Stimulated activated CD8-positive, alpha-beta memory T cell treated with anti-CD3 and anti-CD28 coated beads, Interleukin-12 subunit alpha, Interleukin-12 subunit beta, amount 100 ng/mL, for 24 hours (primary cell): ENCODE data around the gene DPP4.

Experiments used
- DNase-seq: peaks from one replicate; pipeline ENCODE4 v3.0.0-alpha.2; 2020; ENCODE audit errors: extremely low read depth

DPP4 gene

DNA sequence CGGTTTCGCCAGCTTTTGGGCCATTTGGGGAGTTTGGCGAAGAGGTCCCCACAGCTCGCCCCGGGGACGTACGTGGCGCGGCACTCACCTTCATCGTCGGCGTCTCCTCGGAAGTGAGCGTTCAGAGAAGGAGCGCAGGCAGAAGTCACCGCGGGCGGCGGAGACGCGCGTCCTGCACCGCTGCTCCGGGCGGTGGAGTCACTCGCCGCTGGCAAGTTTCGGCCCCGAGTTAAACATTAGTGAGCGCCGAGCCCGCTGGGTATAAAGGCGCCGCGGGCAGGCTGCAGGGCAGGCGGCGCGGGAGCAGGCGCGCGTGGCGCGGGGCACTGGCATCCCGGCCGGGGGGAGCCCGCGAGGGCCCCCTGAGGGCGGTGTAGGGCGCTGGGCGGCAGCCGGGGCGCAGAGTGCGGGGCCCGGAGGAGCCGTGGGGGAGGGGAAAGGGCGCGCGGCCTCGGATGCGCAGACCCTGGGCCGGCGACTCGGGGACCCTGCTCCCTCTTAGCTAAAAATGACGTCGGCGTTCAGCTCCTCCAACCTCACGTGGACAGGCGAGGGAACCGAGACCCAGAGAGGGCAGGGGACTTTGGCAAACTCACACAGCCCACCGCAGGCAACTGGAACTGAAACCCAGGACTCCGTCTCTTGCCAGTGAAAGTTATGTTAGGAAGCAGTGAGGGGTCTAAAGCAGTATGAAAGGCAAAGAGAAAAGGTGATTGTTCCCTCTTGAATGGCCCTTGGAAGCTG, at the start of gene DPP4:
Gene DPP4 (minus strand): TSS at position 328 of the 744 bp plus-strand sequence. CDS start 234 bp downstream, at position 94.
- no peak for DNase-seq

DNA sequence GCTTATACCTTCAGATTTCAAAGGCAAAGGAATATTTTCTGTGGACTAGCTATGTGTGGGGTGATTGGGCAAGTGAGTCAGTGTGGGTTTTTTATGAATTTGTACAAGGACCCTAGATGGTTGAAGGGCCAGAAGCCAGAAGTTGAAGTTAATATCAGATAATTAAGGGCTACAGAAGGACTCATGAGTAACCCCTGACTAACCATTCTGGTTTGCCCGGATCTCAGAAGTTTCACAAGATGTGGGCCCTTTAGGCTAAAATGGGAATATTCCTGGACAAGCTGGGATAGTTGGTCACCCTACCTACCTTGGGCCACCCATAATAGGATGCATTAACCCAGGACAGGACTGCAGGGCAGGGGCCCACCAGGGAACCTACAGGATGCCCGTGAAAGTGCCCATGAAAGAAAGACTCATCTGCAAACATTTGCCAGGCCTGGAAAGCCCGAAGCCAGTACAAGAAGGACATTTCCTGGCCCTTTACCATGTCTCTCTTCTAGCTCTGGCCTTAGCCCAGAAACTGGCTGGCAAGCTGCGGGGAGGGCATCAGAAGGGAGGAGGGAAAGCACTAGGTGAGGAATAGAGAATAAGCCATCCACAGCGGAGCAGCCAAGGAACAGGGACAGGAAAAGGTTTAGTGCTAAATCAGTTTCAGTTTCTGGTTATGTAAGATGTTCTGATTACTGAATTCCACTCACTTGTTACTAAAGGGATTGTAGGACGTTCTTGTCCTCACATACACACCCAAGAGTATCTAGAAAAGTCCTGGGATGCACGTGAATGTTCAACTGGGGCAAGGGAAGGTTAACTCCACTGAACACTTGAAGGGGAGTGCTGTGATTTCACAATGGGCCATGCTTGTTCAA, 44.4 kb upstream of the DPP4 start:
- DNase-seq, result no peak

DNA sequence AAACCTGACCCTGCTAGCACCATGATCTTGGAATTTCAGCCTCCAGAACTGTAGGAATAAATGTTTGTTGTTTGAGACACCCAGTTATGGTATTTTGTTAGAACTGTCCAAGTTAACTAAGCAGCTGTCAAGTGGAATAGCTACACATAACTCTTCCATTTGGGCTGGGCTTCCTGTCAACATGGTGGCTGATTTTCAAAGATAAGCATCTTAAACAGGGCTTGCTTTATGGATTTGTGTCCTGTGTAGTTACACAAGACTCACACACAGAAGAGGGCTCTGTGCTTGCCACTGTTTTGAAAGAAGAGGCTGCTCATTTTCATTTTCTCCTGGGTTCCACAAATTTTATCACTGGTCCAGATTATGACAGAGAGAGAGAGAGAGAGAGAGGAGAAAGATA, 42.3 kb upstream of the DPP4 start:
- no peak for DNase-seq

DNA sequence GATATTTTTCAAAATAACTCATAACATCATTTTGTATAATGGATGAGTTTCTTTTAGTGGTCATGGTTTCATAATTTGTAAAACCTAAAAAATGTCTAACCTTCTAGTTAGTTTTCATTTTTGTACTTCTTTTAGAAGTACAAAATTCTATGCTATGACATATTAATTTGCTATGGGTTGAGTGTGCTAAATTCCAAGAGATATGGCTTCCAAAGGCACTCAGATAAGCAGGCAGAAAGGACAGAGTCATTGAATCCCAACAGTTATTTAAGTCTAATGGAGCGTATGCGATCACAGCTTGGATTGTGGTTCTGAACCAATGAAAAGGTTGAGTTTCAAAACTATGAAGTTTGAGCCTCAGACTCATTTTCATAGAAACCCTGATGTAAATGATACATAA, 41.1 kb upstream of the DPP4 start:
- DNase-seq, result no peak

DNA sequence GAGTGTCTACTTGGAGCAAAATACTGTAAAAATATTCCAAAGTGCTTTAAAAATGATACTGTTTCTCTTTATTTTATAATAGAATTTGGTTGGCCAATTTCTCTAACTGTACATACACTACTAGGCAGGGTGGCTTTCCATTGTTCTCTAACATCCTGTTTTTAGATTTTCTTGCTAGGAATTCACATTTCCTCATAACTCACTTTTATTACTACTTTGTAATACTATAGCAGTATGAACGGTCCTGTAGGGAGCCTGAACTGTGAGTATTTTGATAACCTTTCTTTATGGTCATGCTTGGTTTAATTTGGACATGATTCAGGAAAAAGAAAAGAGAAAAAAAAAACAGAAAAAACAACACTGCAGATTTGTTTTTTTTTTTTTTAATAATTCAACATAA, 40.3 kb upstream of the DPP4 start:
- DNase-seq, result no peak

DNA sequence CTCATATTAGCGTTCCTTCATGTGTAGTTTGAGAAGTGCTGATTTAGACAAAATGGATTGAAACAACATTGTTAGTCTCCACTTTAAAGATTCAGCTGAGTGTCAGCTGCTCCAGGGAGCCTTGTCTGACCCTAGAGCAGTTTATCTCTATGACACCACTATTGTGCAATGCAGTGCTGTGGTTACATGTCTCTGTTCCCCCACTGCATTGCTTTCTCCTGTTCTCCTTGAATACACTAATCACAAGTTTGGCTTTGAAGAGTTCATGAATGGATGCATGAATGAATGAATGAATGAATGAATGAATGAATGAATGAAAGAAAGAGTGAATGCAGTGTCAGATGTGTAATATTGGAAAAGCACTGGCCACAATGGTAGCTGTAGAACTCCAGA, 39.8 kb upstream of the DPP4 start:
- no peak for DNase-seq

DNA sequence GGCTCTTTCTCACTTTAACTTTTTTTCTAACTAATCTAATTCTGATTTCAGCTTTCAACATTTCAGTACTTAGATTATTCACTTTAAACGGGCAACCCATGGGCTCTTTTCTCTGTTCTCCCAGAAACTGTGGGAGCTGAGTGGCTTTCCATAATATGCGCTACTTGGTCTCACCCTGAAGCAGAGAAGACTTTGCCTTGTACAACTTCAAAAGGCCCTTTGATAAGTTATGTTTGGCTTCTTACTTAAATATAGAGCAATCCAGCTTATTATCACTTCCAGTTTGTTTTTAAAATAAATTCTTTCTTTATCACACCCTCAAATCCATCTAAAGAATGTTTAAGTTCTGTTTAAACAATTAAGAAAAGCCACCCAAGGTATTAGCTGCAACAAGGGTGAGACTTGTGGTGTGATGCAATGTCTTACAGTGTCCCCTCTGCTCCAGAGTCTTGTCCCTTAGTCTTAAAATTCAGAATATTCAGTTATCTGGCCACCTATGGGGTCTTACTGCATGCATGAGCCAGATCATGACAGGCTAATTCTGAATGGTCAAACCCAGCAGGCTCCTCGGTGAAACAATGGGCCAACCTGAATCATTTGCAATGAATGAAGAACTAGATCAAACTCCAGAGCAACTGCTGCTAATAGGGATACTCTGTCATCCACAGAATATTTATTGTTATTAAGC, 39.2 kb upstream of the DPP4 start:
- no peak for DNase-seq

DNA sequence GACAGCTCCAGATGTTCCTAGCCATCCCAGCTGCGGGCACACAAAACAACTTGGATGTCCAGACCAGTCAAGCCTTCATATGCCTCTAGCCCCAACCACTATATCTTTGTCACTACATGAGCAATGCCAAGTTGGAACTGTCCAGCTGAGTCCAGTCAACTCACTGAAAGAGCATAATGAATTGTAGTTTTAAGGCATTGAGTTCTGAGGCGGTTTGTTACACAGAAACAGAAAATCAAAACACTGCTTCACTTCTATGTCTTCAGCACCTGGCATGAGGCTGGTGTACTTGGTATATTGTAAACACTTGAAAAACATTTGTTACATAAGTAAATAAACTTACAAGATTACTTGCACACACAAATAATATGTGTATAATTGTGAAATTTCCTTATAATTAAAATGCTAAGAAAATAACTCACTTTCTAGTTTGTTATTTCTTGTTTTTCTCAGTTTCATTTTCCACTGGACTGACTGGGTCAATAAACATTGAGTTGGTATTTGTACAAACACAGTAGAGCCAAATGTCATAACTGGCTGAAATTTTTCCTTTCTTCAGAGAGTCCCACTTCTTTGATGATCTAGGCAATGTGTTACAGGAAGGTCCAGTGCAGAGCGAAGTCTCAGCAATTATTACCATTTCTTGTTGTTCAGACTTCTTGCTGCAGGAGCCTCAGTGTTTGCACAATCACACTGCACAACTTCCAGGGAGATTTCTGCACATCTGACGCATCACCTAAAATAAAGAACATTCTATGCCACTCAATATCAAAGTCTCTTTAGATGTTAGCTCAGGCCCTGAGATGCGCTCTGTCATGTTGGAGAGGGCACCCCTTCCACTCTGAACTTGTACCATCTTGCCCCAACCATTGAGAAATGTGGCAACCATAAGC, 38.2 kb upstream of the DPP4 start:
- DNase-seq, result no peak

DNA sequence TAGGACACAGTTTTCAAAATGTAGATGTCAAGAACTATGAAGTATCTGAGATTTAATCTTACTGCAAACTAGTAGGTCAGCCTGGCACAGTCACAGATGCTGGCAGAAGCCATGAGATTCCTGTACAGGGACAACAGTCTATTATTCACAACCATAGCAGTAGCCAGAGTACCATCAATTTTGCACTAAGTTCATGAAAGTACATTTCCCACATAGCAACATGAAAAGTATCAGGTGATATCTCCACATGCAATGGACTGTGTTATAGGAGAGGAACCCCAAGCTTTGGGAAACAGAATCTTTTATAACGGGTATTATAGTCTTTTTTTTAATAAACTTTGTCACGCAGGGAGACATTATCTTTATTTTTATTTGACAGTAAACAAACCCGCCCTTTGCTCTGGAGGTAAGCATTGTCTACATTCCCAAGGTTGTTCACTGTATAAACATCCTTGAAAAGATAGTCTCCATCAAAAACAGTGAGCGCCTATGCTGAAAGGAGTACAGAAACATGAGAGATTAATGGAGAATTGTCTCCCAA, 33.4 kb upstream of the DPP4 start:
- DNase-seq, result no peak

DNA sequence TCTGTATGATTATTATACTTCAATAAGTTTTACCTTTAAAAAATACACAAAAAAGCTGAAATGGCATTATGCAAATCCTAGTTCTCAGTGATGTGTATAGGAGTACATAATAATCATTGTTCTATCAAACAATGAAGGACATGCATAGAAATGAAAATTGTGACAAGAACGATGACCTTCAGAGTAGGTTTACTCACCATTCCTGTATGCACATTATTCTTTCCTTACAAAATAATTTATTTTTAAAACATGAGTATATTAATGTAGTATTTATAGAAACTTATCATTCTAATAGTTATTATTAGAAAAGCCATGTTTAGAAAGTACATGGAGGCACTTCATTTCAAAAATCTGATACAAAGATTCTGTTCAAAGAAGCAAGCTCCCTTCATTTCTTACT, 32.7 kb upstream of the DPP4 start:
- DNase-seq, result no peak

DNA sequence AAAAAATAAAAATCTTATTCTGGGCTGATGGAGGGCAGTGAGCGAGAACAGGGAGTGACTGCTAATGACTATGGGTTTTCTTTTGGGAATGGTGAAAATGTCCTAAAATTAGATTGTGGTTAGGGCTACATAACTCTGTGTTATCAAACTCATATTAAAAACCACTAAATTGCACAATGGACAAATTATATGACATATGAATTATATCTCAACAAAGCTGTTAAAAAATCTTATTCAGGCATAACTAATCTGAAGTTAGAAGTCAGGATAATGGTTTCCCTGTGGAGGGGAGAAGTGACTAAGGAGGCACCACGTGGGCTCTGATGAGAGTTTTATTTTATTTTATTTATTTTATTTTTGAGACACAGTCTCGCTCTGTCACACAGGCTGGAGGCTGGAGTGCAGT, 32.1 kb upstream of the DPP4 start:
- DNase-seq, result no peak

DNA sequence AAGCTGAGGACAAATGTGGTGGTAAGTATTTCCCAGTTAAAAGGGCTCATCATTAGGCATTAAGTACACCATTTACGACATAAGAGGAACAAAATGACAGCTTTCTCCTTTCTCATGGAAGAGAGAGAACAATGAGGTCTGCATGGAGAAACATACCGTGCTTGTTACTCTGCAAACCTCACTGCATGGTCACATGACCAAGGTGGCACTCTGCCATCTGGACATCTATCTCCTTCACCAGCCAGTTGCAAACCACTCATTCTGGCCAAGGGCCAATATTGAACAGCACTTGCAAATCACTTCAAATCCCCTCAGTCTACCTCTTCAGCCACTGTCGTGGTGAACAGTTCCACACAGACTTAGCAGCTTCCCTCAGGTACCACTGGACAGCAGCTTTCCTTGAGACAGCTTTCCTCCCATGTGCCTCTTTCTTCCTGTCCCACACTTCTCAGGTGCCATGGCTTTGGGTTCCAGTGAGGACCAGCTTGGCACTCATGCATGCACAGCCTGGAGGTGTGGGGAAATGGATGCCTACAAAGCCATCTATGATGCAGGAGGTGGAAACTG, 29.5 kb upstream of the DPP4 start:
- no peak for DNase-seq

DNA sequence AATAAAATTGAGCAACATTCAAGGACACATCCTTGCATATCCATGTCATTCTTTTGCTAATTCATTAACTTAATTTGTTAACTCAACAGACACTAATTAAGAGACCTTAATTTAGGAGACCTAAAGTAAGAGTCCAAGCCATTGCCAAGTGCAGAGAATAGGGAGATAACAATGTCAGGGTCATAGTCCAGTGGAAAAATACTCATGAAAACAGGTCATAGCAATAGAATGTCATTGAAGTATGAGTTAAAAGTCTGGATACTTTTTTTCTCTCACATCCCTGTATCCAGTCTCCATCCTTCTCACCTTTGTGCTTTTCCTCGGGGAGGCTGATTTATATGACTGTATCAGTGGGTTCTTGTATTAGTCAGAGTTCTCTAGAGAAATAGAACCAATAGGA, 26.6 kb upstream of the DPP4 start:
- DNase-seq, result no peak

DNA sequence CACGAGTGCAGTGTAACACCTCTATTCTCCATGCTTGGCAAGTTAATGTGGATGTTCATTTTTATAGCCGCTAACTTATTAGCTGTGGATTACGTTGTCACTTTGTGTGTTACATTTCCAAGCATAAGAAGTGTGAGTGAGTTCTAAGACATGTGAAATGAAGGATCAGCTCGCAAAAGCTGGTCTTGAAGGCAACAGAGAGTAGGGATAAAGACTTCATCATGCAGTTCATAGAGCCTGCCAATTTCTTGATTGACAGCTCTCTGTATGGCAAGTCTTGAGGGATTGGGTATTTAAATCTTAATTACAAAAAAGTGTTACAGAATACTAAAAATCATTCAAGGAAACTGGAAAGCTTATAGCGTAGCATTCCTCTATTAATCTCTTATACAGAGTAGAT, 25.8 kb upstream of the DPP4 start:
- DNase-seq, result no peak

DNA sequence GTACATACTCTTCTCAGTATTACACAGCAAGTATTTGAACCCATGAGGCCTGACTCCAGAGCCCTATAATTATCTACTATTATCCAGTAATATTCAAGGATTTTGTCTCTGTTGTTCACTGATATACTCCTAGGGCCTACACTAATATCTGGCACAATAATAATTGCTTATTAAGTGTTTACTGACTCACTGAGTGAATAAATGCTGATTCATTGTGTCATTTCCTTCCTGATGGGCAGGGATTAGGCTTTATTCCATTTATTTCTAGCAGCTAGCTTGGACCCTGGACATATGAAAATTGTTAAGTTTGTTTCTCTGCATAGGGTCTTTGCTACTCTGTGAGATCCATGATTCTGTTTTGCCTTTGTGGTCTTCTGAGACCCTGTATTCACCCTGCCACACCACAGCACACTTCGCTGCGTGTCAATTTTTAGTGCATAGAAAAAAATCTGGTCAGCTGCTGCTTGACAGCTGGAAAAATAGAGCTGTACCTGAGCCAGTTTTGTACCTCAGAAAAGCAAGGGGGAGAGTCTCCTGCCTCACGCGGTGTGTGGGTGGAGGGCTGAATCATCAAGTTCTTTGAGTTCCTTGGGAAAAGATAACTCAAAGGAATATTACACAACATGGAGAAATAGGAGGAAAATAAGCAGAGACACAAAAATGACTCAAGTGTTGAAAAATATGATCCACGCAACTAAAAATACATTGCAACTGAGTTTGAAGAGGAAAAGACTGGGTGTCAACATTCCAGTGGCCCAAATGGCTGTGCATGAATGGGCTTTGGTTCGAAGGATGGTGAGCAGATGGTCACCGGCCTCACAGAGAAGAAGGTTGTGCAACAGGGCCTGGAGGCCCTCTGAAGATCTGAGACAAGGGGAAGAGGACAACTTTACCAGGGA, 18.9 kb upstream of the DPP4 start:
- no peak for DNase-seq

DNA sequence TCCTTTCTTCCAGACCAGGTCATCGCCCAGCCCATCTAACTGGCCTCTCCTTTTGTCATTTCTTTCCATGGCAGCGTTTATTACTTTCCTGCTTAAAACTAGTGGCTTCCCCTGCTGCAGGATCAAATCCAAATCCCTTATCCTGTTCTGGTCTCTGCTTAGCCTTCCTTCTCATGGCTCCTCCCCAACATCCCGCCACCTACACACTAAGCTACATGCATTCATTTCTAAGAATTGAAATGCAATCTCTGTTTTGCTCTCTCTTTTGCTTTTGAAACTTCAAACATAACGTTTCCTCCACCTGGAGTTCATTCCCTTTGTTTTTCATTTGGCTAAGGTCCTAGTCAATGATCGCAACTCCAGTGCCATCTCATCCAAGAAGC, 18.0 kb upstream of the DPP4 start:
- no peak for DNase-seq

DNA sequence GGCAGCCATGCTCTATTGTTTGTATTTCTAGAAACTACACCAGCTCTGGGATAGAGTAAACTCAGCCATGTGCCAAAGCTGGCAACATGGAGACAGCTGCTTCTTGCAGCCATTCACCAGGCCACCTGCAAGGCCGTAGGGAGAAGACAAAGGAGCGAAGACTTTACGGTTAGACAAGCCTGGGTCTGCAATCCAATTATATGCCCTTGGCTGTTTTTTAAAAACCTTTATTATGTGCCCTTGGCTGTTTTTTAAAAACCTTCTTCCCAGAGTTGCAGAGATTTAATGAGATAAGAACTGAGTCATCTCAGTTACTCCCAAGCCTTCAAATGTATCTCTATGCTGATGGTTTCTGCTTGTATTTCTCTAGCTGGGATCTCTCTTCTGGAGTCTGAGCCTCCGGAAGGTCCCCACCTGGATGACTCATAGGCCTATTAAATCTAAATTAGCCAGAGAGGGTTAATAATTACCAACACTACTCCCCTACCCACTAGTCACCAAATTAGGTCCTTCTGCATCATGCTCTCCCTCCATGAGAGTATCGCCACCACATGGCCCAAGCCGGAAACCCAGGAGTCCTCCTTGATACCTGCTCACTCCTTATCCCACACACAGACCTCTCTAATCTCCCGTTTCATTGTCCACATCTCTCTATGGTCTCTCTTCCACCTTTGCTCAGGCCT, 17.5 kb upstream of the DPP4 start:
- DNase-seq, result no peak

DNA sequence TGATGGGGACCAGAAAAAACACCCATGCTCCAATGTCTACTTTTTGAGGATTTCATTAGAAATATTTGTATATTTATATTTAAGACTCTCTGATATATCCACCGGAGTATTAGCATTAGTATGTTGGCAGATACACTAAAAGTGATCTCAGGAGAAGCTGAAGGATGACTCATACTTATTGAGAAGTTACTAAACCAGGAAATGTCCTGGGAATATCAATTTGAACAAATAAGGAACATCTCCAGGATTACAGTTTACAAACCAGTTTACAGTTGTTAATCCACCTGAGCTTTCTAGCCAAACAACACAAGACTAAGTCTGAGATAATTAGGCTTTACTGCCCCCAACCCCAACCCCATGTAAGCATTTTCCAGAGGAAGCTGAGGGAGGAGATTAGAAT, 16.1 kb upstream of the DPP4 start:
- no peak for DNase-seq

DNA sequence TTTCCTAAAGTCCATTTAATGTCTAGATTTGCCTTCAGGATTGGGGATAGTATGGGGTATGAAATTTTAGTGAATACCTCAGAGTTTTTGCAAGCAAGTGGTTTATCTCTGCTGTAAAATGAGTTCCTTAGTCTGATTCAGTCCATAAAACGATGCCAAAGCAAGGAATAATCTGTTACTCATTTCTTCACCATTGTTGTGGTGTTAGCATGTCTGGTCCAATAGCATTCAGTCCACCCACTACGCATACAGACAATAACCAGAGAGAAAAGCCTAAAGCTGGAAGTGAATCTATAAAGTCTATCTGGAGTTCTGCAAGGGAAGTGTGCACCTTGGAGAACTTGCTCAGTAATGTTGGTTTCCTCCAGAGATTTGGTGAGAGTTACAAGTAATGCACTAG, 12.9 kb upstream of the DPP4 start:
- DNase-seq, result no peak
